GM12878 (cell line): Measurements from ENCODE around the gene ELP4. TPM values are rescaled to one million over a fixed set of nuclear protein-coding genes. Genes with fewer than 3 reads are reported as not detected.

Experiments used
- JUNB ChIP-seq: IDR thresholded peaks from 2 replicates; pipeline ENCODE4 v1.6.1; 2016; ENCODE audit warnings: antibody characterized with exemption, mild to moderate bottlenecking
- STAT1 ChIP-seq: fragments of 450-650 bp; conservative IDR thresholded peaks from 2 replicates; pipeline ENCODE4 v1.6.1; 2014; ENCODE audit warnings: antibody characterized with exemption, mild to moderate bottlenecking
- ZNF592 ChIP-seq: fragments of 450-650 bp; IDR thresholded peaks from 2 replicates; pipeline ENCODE4 v1.6.1; 2017; ENCODE audit warnings: mild to moderate bottlenecking, moderate library complexity
- polyA plus RNA-seq, 11 experiments: library from polyadenylated mRNA; depleted of rRNA in 4 of 11; unstranded in 6 of 11; stranded (reverse) in 5 of 11; fragments of >200 nt; fragmentation: Nextera tagmentation in 4 of 11; fragmentation: Illumina TruSeq in 1 of 11; extraction: Ambion mirVana in 4 of 11; extraction: Trizol in 1 of 11; gene quantifications; 1 replicate in 1 of 11; 2 replicates in 10 of 11; pipeline versions ENCODE4 v1.2.1 to v1.2.3, GENCODE V29; 2011 to 2016; ENCODE audit warnings: inconsistent platforms in 2 of 11, missing spikeins in 2 of 11, low read depth in 1 of 11
- total RNA-seq, 4 experiments: library from RNA; depleted of rRNA in 3 of 4; stranded (reverse); fragments of >200 nt in 3 of 4; fragmentation: Illumina TruSeq in 1 of 4; extraction: Trizol in 1 of 4; gene quantifications; 2 replicates each; pipeline versions ENCODE4 v1.2.1 to v1.2.3, GENCODE V29; 2013 to 2021
- TF ChIP-seq, protein P1 (sequence below): IDR thresholded peaks from 2 replicates; pipeline ENCODE4 v1.6.1; 2012; ENCODE audit warnings: improper control_type of control experiment, low read depth, low read length; ENCODE audit not compliant: insufficient replicate concordance
- TF ChIP-seq, protein P2 (sequence below): fragments of 450-650 bp; conservative IDR thresholded peaks from 2 replicates; pipeline ENCODE4 v1.6.1; 2017; ENCODE audit warnings: mild to moderate bottlenecking, moderate library complexity
- TF ChIP-seq, protein P3 (sequence below): fragments of 450-650 bp; IDR thresholded peaks from 2 replicates; pipeline ENCODE4 v1.6.1; 2017; ENCODE audit warnings: borderline replicate concordance

ELP4 gene
- total and polyA plus RNA-seq, 10 of the 15 experiments (the other 5 are each of a cell fraction or from before 2014, with no cell fraction given): 17.7 to 36.1 (median 27.0) TPM

- TF ChIP-seq ZNF592 (no peak), JUNB (no peak), STAT1 (no peak)
- TF ChIP-seq, protein P1, sequence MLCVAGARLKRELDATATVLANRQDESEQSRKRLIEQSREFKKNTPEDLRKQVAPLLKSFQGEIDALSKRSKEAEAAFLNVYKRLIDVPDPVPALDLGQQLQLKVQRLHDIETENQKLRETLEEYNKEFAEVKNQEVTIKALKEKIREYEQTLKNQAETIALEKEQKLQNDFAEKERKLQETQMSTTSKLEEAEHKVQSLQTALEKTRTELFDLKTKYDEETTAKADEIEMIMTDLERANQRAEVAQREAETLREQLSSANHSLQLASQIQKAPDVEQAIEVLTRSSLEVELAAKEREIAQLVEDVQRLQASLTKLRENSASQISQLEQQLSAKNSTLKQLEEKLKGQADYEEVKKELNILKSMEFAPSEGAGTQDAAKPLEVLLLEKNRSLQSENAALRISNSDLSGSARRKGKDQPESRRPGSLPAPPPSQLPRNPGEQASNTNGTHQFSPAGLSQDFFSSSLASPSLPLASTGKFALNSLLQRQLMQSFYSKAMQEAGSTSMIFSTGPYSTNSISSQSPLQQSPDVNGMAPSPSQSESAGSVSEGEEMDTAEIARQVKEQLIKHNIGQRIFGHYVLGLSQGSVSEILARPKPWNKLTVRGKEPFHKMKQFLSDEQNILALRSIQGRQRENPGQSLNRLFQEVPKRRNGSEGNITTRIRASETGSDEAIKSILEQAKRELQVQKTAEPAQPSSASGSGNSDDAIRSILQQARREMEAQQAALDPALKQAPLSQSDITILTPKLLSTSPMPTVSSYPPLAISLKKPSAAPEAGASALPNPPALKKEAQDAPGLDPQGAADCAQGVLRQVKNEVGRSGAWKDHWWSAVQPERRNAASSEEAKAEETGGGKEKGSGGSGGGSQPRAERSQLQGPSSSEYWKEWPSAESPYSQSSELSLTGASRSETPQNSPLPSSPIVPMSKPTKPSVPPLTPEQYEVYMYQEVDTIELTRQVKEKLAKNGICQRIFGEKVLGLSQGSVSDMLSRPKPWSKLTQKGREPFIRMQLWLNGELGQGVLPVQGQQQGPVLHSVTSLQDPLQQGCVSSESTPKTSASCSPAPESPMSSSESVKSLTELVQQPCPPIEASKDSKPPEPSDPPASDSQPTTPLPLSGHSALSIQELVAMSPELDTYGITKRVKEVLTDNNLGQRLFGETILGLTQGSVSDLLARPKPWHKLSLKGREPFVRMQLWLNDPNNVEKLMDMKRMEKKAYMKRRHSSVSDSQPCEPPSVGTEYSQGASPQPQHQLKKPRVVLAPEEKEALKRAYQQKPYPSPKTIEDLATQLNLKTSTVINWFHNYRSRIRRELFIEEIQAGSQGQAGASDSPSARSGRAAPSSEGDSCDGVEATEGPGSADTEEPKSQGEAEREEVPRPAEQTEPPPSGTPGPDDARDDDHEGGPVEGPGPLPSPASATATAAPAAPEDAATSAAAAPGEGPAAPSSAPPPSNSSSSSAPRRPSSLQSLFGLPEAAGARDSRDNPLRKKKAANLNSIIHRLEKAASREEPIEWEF: no peak
- TF ChIP-seq, protein P2, sequence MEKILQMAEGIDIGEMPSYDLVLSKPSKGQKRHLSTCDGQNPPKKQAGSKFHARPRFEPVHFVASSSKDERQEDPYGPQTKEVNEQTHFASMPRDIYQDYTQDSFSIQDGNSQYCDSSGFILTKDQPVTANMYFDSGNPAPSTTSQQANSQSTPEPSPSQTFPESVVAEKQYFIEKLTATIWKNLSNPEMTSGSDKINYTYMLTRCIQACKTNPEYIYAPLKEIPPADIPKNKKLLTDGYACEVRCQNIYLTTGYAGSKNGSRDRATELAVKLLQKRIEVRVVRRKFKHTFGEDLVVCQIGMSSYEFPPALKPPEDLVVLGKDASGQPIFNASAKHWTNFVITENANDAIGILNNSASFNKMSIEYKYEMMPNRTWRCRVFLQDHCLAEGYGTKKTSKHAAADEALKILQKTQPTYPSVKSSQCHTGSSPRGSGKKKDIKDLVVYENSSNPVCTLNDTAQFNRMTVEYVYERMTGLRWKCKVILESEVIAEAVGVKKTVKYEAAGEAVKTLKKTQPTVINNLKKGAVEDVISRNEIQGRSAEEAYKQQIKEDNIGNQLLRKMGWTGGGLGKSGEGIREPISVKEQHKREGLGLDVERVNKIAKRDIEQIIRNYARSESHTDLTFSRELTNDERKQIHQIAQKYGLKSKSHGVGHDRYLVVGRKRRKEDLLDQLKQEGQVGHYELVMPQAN: no peak
- TF ChIP-seq, protein P3, sequence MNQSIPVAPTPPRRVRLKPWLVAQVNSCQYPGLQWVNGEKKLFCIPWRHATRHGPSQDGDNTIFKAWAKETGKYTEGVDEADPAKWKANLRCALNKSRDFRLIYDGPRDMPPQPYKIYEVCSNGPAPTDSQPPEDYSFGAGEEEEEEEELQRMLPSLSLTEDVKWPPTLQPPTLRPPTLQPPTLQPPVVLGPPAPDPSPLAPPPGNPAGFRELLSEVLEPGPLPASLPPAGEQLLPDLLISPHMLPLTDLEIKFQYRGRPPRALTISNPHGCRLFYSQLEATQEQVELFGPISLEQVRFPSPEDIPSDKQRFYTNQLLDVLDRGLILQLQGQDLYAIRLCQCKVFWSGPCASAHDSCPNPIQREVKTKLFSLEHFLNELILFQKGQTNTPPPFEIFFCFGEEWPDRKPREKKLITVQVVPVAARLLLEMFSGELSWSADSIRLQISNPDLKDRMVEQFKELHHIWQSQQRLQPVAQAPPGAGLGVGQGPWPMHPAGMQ: no peak
Measured at GRCh38 chr11:31784611-31785010, 275.0 kb downstream of the ELP4 start (continued).
